ENCODE measurements around the gene IL17RD.

DNA sequence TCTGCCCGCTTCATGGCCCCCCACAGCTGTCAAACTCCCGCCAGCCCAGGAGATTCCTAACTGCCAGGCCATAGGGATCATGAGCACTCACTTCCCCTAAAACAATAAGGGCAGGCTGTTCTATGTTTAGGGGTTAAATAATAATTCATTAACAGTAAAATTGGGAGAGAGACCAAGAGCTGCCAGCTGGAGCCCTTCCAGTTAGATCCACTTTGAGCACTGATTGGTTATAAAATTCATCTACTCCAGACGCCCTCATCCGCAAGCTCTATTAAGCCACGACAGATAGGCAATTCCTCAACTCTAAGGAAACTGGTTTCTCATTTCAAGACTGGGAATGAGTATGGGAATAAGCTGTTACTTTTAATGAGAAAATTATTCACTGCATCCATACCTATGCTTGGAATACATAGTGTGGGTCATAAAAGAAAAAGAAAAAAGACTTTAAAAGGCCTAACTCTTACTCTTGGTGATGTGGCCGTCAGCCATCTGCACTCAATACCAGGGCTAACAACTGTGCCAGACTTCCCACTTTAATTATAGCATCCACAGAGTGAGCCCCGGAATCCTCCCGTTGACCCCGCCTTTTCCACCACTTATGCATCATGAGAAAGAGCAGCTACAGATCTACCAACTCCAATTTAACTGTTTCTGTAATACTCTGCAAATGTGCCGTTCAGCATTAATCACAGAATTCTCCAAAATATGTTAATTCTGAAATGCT is 44.5 kb downstream of the IL17RD start:
- TF ChIP-seq CREB1 (IDR thresholded peaks at IDR 0.05) (no peak), CREB1 (CRISPR knock-in tag; IDR thresholded peaks at IDR 0.05) (no peak), SMC3 (IDR thresholded peaks at IDR 0.05; ENCODE audit: low read length) (no peak), MAZ (IDR thresholded peaks at IDR 0.05; ENCODE audit: borderline replicate concordance, low read depth, low read length) (no peak), MAZ (CRISPR knock-in tag; IDR thresholded peaks at IDR 0.05; ENCODE audit: low read depth) (no peak), ASH2L (IDR thresholded peaks at IDR 0.05; ENCODE audit: insufficient read length, low read depth, low read length) (no peak)
- TF ChIP-seq, protein P1, sequence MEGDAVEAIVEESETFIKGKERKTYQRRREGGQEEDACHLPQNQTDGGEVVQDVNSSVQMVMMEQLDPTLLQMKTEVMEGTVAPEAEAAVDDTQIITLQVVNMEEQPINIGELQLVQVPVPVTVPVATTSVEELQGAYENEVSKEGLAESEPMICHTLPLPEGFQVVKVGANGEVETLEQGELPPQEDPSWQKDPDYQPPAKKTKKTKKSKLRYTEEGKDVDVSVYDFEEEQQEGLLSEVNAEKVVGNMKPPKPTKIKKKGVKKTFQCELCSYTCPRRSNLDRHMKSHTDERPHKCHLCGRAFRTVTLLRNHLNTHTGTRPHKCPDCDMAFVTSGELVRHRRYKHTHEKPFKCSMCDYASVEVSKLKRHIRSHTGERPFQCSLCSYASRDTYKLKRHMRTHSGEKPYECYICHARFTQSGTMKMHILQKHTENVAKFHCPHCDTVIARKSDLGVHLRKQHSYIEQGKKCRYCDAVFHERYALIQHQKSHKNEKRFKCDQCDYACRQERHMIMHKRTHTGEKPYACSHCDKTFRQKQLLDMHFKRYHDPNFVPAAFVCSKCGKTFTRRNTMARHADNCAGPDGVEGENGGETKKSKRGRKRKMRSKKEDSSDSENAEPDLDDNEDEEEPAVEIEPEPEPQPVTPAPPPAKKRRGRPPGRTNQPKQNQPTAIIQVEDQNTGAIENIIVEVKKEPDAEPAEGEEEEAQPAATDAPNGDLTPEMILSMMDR (CRISPR knock-in tag; IDR thresholded peaks at IDR 0.05) = no peak

All from HepG2 (cell line).